NCI-H345 treated with DMSO at 0.1 percent for 48 hours (cell line): ENCODE data around the gene DTX4.

Source experiments
- DNase-seq: peaks from one replicate; lab custom pipeline; 2025; ENCODE audit not compliant: unreplicated experiment; lab: John Stamatoyannopoulos, UW

The DTX4 gene

GRCh38 chr11:59216641-59217564, 45.0 kb downstream of the DTX4 start:
- DNase-seq, result no peak

DNA sequence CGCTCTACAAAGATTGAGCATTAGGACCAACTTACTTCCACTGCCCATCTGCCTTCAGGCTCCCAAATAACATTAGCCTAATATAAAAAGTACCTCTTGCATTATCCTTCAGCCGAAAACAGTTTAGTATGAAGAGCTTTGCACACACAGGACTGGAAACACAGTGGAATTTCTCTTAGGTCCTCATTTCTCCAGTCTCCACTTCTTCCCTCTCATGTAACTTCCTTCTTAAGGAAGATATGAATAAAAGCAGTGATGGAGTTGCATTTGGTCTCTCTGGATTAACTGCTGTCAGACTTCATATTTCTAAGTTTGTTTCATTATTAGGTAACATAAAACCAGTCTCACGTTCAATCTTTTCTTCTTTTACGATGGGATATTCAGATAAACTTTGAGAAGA, 46.4 kb downstream of the DTX4 start:
- DNase-seq, result no peak

- no peak for DNase-seq
Measured at GRCh38 chr11:59218893-59219292, 47.0 kb downstream of the DTX4 start.

GRCh38 chr11:59219836-59220235, 47.9 kb downstream of the DTX4 start:
- DNase-seq, result no peak

GRCh38 chr11:59221441-59221840, 49.5 kb downstream of the DTX4 start:
- DNase-seq, result no peak

DNA sequence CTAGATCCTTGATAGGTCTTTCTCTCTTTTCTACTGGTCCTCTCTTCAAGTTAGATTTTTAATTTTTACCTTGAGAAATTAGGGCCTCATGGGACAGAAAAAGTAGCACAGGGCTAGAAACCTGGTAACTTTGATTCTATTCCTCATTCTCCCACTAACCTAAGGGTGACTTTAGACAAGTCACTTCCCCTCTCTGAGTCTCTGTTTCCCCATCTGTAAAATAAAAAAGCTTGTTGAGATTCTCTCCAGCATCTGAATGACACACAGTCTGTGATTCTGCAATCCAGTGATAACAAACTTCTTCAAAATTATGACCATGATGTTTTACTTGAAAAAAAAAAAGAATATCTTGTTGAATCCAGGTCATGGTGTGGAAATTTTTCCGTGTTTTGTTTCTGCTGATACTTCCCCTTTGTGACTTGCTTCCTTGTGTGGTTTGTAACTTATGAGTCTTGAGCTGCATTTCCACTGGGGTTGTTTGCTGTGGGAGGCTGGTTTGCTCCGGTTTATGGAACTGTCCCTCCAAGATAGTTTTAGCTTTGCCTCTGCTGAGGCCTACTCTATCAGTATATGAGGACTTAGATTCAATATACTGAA, 50.6 kb downstream of the DTX4 start:
- no peak for DNase-seq

DNA sequence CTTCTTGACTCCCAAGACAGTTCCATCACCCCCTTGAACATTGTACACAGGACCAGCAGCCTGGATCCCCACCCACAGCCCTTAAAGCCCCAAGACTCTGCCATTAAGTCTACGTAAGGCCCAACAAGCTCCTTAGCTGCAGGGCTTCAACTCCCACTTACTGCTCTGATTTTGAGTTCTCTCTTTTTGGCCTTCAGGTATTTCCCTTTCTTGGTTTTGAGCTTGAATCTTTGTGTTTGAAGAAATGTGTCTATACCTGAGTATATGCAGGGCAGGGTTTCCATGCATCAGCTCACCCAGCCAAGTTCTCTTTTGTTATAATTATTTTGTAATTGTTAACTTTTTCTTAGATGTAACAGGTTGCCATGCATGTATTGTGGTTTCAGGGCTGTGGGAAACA, 51.2 kb downstream of the DTX4 start:
- no peak for DNase-seq

DNA sequence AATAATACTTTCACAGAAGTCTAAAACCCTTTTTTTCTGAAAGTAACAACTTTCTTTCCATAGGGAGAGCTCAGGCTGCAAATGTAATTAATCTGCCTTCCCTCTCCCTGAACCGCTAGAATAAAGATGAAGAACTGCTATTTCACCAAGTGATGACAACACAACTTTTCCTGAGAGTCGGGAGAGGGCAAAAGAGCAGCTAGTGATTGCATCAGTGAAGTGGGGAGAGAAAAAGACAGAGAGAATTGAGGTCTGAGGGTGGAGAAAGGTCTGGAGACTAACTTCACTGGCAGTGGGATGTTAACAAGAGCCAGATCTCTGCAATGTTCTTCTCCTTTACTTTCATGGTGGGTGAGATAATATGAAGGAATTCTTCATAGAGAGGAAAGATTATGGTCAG, 51.7 kb downstream of the DTX4 start:
- no peak for DNase-seq

DNA sequence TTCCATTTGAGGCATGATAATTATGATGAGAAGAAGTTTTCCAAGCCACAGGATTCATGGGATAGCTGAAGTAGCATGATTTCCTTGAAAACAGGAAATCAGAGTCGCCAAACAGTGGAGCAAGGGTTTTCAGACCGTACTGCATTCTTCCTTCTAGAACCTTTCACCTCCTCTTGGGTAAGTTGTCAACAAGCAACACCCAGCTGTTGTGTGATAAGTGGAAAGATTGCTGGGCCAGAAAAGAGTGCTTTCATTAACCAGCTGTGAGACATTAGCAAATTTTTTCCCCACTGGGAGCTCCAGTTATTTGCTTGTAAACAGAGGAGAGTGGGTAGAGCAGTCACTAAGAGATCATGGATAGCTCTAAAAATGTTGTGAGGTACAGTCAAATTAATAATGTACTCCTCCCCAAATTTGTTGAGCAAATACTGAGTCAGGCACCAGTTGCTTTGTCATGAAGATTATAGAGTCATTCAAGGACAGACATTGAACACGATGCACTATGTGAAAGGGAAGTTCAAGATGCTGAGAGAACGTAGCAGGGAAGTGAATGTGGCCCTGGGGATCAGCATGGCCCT, 52.5 kb downstream of the DTX4 start:
- no peak for DNase-seq

DNA sequence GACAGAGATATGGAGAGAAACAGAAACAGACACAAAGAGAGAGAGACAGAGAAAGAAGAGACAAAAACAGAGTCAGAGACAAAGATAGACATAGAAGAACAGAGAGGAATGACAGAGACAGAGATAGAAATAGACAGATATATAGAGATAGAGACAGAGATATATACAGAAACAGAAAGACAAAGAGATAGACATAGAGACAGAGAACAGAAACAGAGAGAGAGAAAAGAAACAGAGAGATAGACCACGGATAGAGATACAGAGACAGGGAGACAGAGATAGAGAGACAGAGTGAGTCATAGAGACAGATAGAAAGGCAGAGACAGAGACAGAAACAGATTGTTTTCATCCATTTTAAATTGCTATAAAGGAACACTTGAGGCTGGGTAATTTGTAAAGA, 53.1 kb downstream of the DTX4 start:
- DNase-seq, result no peak

- no peak for DNase-seq
Measured at GRCh38 chr11:59226396-59226795, 54.5 kb downstream of the DTX4 start.

DNA sequence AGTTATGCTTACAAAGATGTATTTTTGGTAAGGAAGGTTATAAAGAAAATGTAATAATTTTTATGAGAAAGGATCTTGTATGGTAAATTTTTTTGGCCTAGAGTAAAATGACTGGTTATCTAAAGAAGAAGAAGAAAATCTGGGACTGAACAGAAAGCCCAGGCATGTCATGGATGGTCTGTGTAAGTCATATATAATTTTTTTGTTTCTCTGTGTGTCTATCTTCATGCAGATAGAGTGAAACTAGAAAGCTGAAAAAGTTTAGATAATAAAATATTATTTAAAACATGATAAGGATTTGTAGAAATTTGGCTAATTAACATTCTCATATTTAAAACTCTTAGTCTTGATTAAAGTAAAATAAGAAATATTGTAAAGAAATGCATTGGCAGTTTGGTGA, 68.4 kb downstream of the DTX4 start:
- DNase-seq, result no peak

DNA sequence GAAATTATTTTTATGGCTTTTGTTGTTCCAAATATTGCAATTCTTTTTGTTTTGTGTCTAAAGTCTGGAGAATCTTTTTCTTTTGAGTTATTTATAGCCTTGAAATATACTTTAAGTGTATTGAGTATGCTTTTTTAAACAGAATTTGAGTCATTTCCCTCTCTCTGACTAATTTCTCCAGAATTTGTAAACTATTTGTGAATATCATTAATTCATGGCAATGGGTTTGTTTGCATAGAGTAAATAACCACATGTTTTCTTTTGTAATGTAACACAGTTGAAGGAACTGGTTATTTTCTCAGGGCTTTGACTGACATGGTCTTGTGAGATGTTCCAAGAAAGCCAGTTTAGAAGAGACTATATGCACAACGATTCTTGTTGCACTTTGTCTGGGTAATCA, 71.7 kb downstream of the DTX4 start:
- DNase-seq, result no peak

DNA sequence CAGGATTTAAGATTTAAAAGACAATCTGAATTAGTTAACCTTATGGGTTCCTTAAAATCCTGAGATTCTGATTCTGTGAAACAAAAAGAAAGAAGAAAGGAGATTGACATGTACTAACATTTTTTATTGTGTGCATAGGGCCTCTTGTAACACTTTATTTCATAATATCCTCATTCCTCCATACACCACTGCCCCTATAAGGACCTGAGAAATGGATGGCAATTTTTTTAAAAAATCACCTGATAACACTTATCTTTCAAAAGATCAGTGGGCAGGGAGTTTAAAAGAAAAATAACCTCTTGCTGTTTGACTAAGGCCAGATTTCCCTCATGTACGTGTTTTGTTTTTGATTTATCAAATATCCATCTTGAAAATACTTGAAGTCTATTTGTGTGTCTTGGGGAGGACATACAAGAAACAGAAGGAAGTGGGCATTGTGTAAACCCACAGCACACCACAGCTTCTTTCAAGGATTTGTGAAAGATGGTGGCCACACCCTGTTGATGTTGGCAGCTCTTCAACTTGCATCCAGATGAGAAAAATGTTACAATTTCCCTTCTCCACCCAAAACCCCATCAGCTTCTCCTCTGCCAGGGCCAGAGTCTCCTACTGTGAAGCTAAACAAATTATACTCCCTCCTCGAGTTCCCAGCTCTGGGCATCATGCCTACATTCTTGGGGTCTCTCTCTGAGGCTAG, 75.7 kb downstream of the DTX4 start:
- DNase-seq, result no peak

GRCh38 chr11:59249535-59249934, 77.6 kb downstream of the DTX4 start:
- no peak for DNase-seq

DNA sequence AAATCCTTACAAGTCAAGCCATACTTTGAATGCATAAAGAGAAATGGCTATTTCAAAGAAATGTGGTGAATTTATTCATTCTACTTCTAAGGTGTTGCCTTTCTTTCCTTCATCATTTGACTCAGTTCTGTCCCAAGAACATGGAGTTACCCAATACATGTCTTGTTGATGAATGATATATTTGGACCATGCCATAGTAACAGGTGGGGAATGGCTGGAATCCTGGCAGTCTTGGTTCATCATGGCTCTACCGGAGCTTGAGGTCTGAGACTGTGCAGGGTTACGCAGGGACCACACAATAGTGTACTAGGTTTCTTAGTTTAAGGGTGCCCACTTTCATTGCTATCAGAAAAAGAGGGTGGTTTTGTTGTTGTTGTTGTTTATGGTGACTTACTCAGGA, 81.1 kb downstream of the DTX4 start:
- DNase-seq, result no peak

DNA sequence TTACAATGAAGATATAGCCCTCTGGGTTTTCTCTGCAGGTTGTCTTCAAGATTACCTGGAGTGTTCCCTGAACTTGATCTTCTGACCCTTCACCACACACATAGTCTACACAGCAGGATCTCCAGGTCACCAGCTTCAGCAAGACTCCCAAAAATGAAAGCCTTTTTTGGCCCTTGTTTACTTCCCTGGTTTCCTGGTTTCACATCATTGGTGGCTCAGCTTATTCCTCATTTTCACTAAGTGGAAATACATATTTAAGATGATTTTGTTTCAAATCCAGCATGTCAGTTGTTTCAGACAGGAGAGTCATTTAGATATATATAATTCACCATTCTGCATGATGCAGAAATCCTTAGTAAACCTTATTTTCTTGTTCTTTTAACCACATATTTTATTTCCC, 82.4 kb downstream of the DTX4 start:
- DNase-seq, result no peak

- no peak for DNase-seq
Measured at GRCh38 chr11:59255281-59255680, 83.3 kb downstream of the DTX4 start.
